DND-41 (cell line): ENCODE data around the gene ANKLE1.
A peak's percentile ranks its signal among the peaks of the same experiment; 100 is the strongest.

Experiments
- ATAC-seq: fragments of 200-7000 bp; cut with Tn5 transposase; 3 replicates; pipeline ENCODE4 v1.9.1; 2021; ENCODE audit warnings: low read depth; ENCODE audit not compliant: insufficient read depth
- DNase-seq: peaks from one replicate; pipeline ENCODE4 v3.0.0-alpha.2; 2020
- H2AFZ ChIP-seq: 2 replicates; pipeline ENCODE4 v1.6.0; 2012; ENCODE audit warnings: low read depth, low read length
- H3K27ac ChIP-seq: 2 replicates; pipeline ENCODE4 v1.5.1; 2012; ENCODE audit warnings: low read length, inconsistent platforms
- H3K27me3 ChIP-seq: fragments of 200-600 bp; sonication (generic); 2 replicates; pipeline ENCODE4 v1.6.0; 2012; ENCODE audit warnings: low read length, mild to moderate bottlenecking, inconsistent platforms; ENCODE audit not compliant: insufficient read depth, poor library complexity
- H3K36me3 ChIP-seq: 2 replicates; pipeline ENCODE4 v1.5.1; 2012; ENCODE audit warnings: low read length, inconsistent platforms; ENCODE audit not compliant: insufficient read depth
- H3K4me1 ChIP-seq: 2 replicates; pipeline ENCODE4 v1.5.1; 2012; ENCODE audit warnings: mild to moderate bottlenecking, low read length; ENCODE audit not compliant: insufficient read depth
- H3K4me2 ChIP-seq: 2 replicates; pipeline ENCODE4 v1.6.0; 2012; ENCODE audit warnings: mild to moderate bottlenecking, moderate library complexity, low read length, inconsistent platforms; ENCODE audit not compliant: insufficient read depth
- H3K4me3 ChIP-seq, 2 experiments: fragments of 200-600 bp in 1 of 2; shearing (Covaris generic) in 1 of 2; 2 replicates each; pipeline ENCODE4 v1.5.1; 2012 to 2016; ENCODE audit warnings: inconsistent platforms in 2 of 2, low read length in 2 of 2, mild to moderate bottlenecking in 2 of 2, low read depth in 1 of 2, moderate library complexity in 1 of 2
- H3K79me2 ChIP-seq: 2 replicates; pipeline ENCODE4 v1.6.0; 2012; ENCODE audit warnings: low read length, inconsistent platforms; ENCODE audit not compliant: insufficient read depth
- H3K9ac ChIP-seq: 2 replicates; pipeline ENCODE4 v1.6.0; 2012; ENCODE audit warnings: low read depth, mild to moderate bottlenecking, inconsistent platforms, low read length, moderate library complexity
- H3K9me3 ChIP-seq: 2 replicates; pipeline ENCODE4 v1.5.1; 2012; ENCODE audit warnings: low read length, moderate library complexity, mild to moderate bottlenecking, inconsistent platforms; ENCODE audit not compliant: insufficient read depth, severe bottlenecking
- H4K20me1 ChIP-seq: 2 replicates; pipeline ENCODE4 v1.6.0; 2012; ENCODE audit warnings: low read length; ENCODE audit not compliant: insufficient read depth
- CTCF ChIP-seq: IDR thresholded peaks from 2 replicates; pipeline ENCODE4 v1.5.1; 2012; ENCODE audit warnings: borderline replicate concordance, low read length, moderate library complexity, mild to moderate bottlenecking; ENCODE audit not compliant: poor library complexity, severe bottlenecking; ENCODE audit errors: extremely low read depth
- EZH2 ChIP-seq: IDR thresholded peaks from 3 replicates; pipeline ENCODE4 v1.6.1; 2012; ENCODE audit warnings: borderline replicate concordance, low read depth, mild to moderate bottlenecking, moderate library complexity, low read length, inconsistent platforms; ENCODE audit not compliant: severe bottlenecking

The ANKLE1 gene

GRCh38 chr19:17306285-17306714 is 24.6 kb downstream of the ANKLE1 start:
- Histone ChIP-seq H3K27me3 (no peaks in the 10 kb centered on the region), H4K20me1 (peaks cover 14% of the 10 kb centered on the region), H3K27ac (peak overlapping the region; percentile 87), H3K4me1 (peaks cover 52% of the 10 kb centered on the region), H3K79me2 (peaks cover 43% of the 10 kb centered on the region), H2AFZ (peak overlapping the region; percentile 84), H3K4me3 (peak overlapping the region; percentile 60 to 70; a peak in 3 of 4 replicates), H3K9me3 (no peaks in the 10 kb centered on the region), H3K9ac (peak overlapping the region; percentile 76), H3K4me2 (peak overlapping the region; percentile 78), H3K36me3 (peaks cover 11% of the 10 kb centered on the region)
- no peak for ATAC-seq
- no peak for TF ChIP-seq EZH2
- TF ChIP-seq CTCF = no peak
- DNase-seq = peak; percentile 26

- Histone ChIP-seq H3K9me3 (no peaks in the 10 kb centered on the region), H3K9ac (no peak overlapping the region), H3K27ac (peak overlapping the region; percentile 30; the same call in 1 of the 2 replicates), H3K4me1 (peaks cover 63% of the 10 kb centered on the region), H3K36me3 (peaks cover 23% of the 10 kb centered on the region), H3K4me3 (no peak overlapping the region), H3K79me2 (peaks cover 58% of the 10 kb centered on the region), H3K27me3 (no peaks in the 10 kb centered on the region), H3K4me2 (peak overlapping the region; percentile 78), H2AFZ (no peak overlapping the region), H4K20me1 (peaks cover 30% of the 10 kb centered on the region)
- TF ChIP-seq CTCF = no peak
- no peak for TF ChIP-seq EZH2
- ATAC-seq = no peak
- DNase-seq = no peak
These were observed 26.2 kb downstream of the ANKLE1 start for GRCh38 chr19:17307876-17308377.

- DNase-seq (peak; percentile 100), ATAC-seq (peak; percentile 87)
- Histone ChIP-seq H3K4me1 (peaks cover 63% of the 10 kb centered on the region), H4K20me1 (peaks cover 40% of the 10 kb centered on the region), H3K36me3 (peaks cover 35% of the 10 kb centered on the region), H3K79me2 (peaks cover 68% of the 10 kb centered on the region), H3K9ac (peak within 1 kb of the TSS; percentile 90), H3K4me2 (peak within 1 kb of the TSS; percentile 92), H3K9me3 (no peaks in the 10 kb centered on the region), H3K27ac (peak within 1 kb of the TSS; percentile 82), H3K4me3 (peak within 1 kb of the TSS; percentile 84), H3K27me3 (no peaks in the 10 kb centered on the region), H2AFZ (peak within 1 kb of the TSS; percentile 82)
- TF ChIP-seq CTCF (no peak), EZH2 (no peak)
These were observed 27.7 kb downstream of the ANKLE1 start, which contains the start of gene DDA1 for GRCh38 chr19:17309198-17309964. DDA1 (plus strand) TSS chr19:17309563; CDS start chr19:17309655, 92 bp downstream.
